ENCODE data around the gene BLOC1S5. TPM values are rescaled to one million over a fixed set of nuclear protein-coding genes. Genes with fewer than 3 reads are reported as not detected.
A peak's percentile ranks its signal among the peaks of the same experiment; 100 is the strongest.

Gene BLOC1S5
- total and polyA plus RNA-seq, 9 of the 15 experiments (the other 6 are each of a cell fraction or from before 2014, with no cell fraction given) = 8.5 to 41.0 (median 27.7) TPM

DNA sequence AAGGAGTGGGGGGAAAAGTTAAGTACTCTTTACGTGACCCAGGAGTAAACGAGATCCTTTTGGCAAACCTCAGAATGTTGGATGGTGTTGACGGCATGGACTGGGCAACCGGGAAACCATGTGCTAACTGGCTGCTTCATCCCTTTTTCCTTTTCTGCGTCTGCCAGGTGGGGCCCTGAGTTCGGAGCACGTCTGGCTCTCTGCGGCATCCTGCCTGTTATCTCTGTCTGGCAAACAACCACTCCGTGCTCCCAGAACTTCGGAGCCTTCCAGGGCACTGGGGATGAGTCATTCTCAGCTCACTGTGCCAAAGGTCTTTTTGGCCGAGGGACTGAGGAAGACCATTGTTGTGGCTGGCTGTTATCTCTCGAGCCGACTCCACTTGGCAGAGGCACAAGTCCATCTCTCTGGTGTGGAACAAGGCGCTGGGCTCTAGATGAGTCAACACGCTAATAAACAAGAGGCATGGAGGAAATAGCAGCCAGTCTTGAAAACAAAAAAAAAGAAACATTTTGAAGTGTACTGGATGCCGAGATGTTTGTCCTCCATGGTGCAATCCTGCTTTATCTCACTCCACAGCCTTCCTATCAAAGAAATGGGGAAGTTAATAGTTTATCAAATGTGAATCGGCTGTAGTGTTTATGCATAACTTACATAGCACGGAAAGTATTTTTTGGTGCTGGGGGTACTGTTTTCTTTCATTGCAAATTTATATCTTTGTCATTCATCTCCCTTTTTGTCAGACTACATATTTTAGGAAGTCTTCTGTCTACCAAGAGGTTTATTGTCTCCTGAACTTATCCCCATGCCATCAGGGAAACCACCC, 89.0 kb downstream of the BLOC1S5 start (continued):
- no peak for TF ChIP-seq IFI16 (CRISPR knock-in tag; IDR thresholded peaks at IDR 0.05)
- TF ChIP-seq RBM34 (IDR thresholded peaks at IDR 0.05; ENCODE audit: borderline replicate concordance, insufficient read depth, low read length) = no peak
- no peak for TF ChIP-seq ZNF3 (CRISPR knock-in tag; IDR thresholded peaks at IDR 0.05)
- TF ChIP-seq EWSR1 (IDR thresholded peaks at IDR 0.05; ENCODE audit: borderline replicate concordance, low read depth, partially characterized antibody) = no peak
- TF ChIP-seq TCF7 (IDR thresholded peaks at IDR 0.05; ENCODE audit: borderline replicate concordance) = no peak
- peak; percentile 97 for TF ChIP-seq NFIC (IDR thresholded peaks at IDR 0.05)
- TF ChIP-seq NCOA2 (IDR thresholded peaks at IDR 0.05; ENCODE audit: partially characterized antibody in 2 of 2) = peak in 1 of 2 experiments; percentile 59
- TF ChIP-seq, protein P1, sequence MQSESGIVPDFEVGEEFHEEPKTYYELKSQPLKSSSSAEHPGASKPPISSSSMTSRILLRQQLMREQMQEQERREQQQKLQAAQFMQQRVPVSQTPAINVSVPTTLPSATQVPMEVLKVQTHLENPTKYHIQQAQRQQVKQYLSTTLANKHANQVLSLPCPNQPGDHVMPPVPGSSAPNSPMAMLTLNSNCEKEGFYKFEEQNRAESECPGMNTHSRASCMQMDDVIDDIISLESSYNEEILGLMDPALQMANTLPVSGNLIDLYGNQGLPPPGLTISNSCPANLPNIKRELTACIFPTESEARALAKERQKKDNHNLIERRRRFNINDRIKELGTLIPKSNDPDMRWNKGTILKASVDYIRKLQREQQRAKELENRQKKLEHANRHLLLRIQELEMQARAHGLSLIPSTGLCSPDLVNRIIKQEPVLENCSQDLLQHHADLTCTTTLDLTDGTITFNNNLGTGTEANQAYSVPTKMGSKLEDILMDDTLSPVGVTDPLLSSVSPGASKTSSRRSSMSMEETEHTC (IDR thresholded peaks at IDR 0.05) = no peak
- no peak for TF ChIP-seq ZNF41 (CRISPR knock-in tag; conservative IDR thresholded peaks at IDR 0.05)
- TF ChIP-seq GATA2 (CRISPR knock-in tag; IDR thresholded peaks at IDR 0.05) = peak; percentile 92
- peak; percentile 97 for TF ChIP-seq SMARCA4 (IDR thresholded peaks at IDR 0.05)
- TF ChIP-seq, protein P2, sequence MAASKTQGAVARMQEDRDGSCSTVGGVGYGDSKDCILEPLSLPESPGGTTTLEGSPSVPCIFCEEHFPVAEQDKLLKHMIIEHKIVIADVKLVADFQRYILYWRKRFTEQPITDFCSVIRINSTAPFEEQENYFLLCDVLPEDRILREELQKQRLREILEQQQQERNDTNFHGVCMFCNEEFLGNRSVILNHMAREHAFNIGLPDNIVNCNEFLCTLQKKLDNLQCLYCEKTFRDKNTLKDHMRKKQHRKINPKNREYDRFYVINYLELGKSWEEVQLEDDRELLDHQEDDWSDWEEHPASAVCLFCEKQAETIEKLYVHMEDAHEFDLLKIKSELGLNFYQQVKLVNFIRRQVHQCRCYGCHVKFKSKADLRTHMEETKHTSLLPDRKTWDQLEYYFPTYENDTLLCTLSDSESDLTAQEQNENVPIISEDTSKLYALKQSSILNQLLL (CRISPR knock-in tag; IDR thresholded peaks at IDR 0.05; ENCODE audit: borderline replicate concordance) = no peak
- TF ChIP-seq CBFB (CRISPR knock-in tag; IDR thresholded peaks at IDR 0.05) = peak; percentile 80; the same call in 1 of the 2 replicates
- TF ChIP-seq CHD2 (IDR thresholded peaks at IDR 0.05; ENCODE audit: low read depth, low read length) = no peak
- TF ChIP-seq ZNF282 (CRISPR knock-in tag; IDR thresholded peaks at IDR 0.05) = no peak
- TF ChIP-seq TAL1 (IDR thresholded peaks at IDR 0.05) = peak; percentile 82
- peak; percentile 65; the same call in 1 of the 2 replicates for TF ChIP-seq SP1 (CRISPR knock-in tag; IDR thresholded peaks at IDR 0.05)
- 0 out of 3 replicates have a peak, but pooled peaks of 1 of the 2 experiments have one; percentile 42 for TF ChIP-seq CBX3 (IDR thresholded peaks at IDR 0.05; ENCODE audit: borderline replicate concordance in 1 of 2, low read length in 2 of 2)
- TF ChIP-seq U2AF2 (optimal IDR thresholded peaks at IDR 0.05; ENCODE audit: low read depth, low read length) = no peak
- TF ChIP-seq, protein P3, sequence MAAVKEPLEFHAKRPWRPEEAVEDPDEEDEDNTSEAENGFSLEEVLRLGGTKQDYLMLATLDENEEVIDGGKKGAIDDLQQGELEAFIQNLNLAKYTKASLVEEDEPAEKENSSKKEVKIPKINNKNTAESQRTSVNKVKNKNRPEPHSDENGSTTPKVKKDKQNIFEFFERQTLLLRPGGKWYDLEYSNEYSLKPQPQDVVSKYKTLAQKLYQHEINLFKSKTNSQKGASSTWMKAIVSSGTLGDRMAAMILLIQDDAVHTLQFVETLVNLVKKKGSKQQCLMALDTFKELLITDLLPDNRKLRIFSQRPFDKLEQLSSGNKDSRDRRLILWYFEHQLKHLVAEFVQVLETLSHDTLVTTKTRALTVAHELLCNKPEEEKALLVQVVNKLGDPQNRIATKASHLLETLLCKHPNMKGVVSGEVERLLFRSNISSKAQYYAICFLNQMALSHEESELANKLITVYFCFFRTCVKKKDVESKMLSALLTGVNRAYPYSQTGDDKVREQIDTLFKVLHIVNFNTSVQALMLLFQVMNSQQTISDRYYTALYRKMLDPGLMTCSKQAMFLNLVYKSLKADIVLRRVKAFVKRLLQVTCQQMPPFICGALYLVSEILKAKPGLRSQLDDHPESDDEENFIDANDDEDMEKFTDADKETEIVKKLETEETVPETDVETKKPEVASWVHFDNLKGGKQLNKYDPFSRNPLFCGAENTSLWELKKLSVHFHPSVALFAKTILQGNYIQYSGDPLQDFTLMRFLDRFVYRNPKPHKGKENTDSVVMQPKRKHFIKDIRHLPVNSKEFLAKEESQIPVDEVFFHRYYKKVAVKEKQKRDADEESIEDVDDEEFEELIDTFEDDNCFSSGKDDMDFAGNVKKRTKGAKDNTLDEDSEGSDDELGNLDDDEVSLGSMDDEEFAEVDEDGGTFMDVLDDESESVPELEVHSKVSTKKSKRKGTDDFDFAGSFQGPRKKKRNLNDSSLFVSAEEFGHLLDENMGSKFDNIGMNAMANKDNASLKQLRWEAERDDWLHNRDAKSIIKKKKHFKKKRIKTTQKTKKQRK (IDR thresholded peaks at IDR 0.05; ENCODE audit: borderline replicate concordance, low read depth, low read length) = no peak
- TF ChIP-seq SMAD3 (CRISPR knock-in tag; conservative IDR thresholded peaks at IDR 0.05) = 0 out of 2 replicates have a peak, but pooled peaks have one; percentile 40
- TF ChIP-seq GATAD2B (IDR thresholded peaks at IDR 0.05; ENCODE audit: borderline replicate concordance) = peak; percentile 75
- peak; percentile 97 for TF ChIP-seq DPF2 (IDR thresholded peaks at IDR 0.05)
- no peak for TF ChIP-seq ZNF347 (CRISPR knock-in tag; IDR thresholded peaks at IDR 0.05; ENCODE audit: low read depth)
